Measurements from ENCODE around the gene AMFR.

Gene AMFR

DNA sequence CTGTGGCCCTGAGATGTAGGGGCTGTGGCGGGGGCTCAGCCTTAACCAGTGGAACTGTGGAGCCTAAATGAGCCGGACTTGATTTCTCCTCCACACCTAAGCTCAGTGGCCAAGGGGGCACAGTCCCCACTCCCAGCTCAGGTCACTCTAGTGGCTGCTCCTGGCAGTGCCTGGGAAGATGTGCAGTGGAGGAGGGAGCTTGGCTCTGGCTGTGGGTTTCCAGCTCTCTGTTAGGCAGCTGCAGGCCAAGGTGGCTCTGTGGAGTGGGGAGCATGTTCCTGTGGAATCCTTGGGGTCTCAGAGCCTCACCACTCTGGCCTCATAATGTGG lies 76.3 kb downstream of the AMFR start (continued):
- no peak for TF ChIP-seq ZNF76 (tag by site-specific recombination; IDR thresholded peaks at IDR 0.05; ENCODE audit: borderline replicate concordance, low read depth)
- no peak for TF ChIP-seq ZNF214 (tag by site-specific recombination; IDR thresholded peaks at IDR 0.05; ENCODE audit: borderline replicate concordance)
- TF ChIP-seq ZNF26 (tag by site-specific recombination; IDR thresholded peaks at IDR 0.05) = no peak
- TF ChIP-seq ZNF558 (tag by site-specific recombination; IDR thresholded peaks at IDR 0.05) = no peak

- no peak for TF ChIP-seq ZNF211 (tag by site-specific recombination; IDR thresholded peaks at IDR 0.05; ENCODE audit: low read depth)
- no peak for TF ChIP-seq ZBTB8A (tag by site-specific recombination; IDR thresholded peaks at IDR 0.05)
- no peak for TF ChIP-seq PBX3 (CRISPR knock-in tag; IDR thresholded peaks at IDR 0.05)
- TF ChIP-seq ZNF184 (tag by site-specific recombination; IDR thresholded peaks at IDR 0.05) = no peak
- no peak for TF ChIP-seq ZNF692 (tag by site-specific recombination; IDR thresholded peaks at IDR 0.05)
- TF ChIP-seq, protein P1, sequence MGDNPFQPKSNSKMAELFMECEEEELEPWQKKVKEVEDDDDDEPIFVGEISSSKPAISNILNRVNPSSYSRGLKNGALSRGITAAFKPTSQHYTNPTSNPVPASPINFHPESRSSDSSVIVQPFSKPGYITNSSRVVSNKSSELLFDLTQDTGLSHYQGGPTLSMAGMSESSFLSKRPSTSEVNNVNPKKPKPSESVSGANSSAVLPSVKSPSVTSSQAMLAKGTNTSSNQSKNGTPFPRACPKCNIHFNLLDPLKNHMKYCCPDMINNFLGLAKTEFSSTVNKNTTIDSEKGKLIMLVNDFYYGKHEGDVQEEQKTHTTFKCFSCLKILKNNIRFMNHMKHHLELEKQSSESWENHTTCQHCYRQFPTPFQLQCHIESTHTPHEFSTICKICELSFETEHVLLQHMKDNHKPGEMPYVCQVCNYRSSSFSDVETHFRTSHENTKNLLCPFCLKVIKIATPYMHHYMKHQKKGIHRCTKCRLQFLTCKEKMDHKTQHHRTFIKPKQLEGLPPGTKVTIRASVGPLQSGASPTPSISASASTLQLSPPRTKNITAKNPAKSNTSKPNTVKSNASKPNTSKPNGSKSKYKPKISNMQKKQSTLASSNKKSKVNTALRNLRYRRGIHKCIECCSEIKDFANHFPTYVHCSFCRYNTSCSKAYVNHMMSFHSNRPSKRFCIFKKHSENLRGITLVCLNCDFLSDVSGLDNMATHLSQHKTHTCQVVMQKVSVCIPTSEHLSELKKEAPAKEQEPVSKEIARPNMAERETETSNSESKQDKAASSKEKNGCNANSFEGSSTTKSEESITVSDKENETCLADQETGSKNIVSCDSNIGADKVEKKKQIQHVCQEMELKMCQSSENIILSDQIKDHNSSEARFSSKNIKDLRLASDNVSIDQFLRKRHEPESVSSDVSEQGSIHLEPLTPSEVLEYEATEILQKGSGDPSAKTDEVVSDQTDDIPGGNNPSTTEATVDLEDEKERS (tag by site-specific recombination; IDR thresholded peaks at IDR 0.05) = no peak
- TF ChIP-seq ZNF394 (tag by site-specific recombination; IDR thresholded peaks at IDR 0.05; ENCODE audit: borderline replicate concordance) = no peak
- TF ChIP-seq ZFP3 (tag by site-specific recombination; IDR thresholded peaks at IDR 0.05; ENCODE audit: low read depth) = no peak
- no peak for TF ChIP-seq HOXA7 (CRISPR knock-in tag; IDR thresholded peaks at IDR 0.05; ENCODE audit: borderline replicate concordance)
- no peak for TF ChIP-seq ZNF274 (IDR thresholded peaks at IDR 0.05; ENCODE audit: low read length)
- no peak for TF ChIP-seq ZNF274 (tag by site-specific recombination; IDR thresholded peaks at IDR 0.05; ENCODE audit: borderline replicate concordance)
- Histone ChIP-seq H3K36me3 (ENCODE audit: control insufficient read depth in 2 of 2, insufficient read depth in 1 of 2, low read length in 2 of 2) (no peaks in the 10 kb centered on the region), H3K9me3 (ENCODE audit: control insufficient read depth, insufficient read depth, low read depth, low read length) (no peaks in the 10 kb centered on the region), H3K27ac (ENCODE audit: extremely low read depth, low read depth, low read length) (no peak overlapping the region), H3K4me1 (ENCODE audit: control insufficient read depth, insufficient read depth, low read length) (no peaks in the 10 kb centered on the region), H3K4me3 (ENCODE audit: low read depth, low read length) (no peak overlapping the region)
- POLR2A ChIA-PET = no interaction called here
- CTCF ChIA-PET = interaction anchor here (0.5 to 4.0 kb wide), 3 partner anchors 8 to 147 kb away, joined by 3 to 25 read pairs (median 3); no protein-coding TSS in a partner anchor
Observed at GRCh38 chr16:56348168-56349085, 76.9 kb downstream of the AMFR start.
